Liver (tissue), 3 donors: ENCODE results near the gene C14orf180.

ENCODE experiments used
- ATF3 ChIP-seq: IDR thresholded peaks from 2 replicates; pipeline ENCODE4 v1.6.1; 2016; ENCODE audit warnings: antibody characterized with exemption
- EGR1 ChIP-seq, 2 donors: IDR thresholded peaks; 2 replicates each; pipeline ENCODE4 v1.6.1; 2016 to 2018; ENCODE audit warnings: antibody characterized with exemption in 2 of 2, low read depth in 2 of 2
- FOXA1 ChIP-seq: IDR thresholded peaks from 2 replicates; pipeline ENCODE4 v1.6.1; 2016; ENCODE audit warnings: antibody characterized with exemption
- FOXA2 ChIP-seq: IDR thresholded peaks from 2 replicates; pipeline ENCODE4 v1.6.1; 2016; ENCODE audit warnings: antibody characterized with exemption
- GABPA ChIP-seq, 2 donors: IDR thresholded peaks in 1 of 2; conservative IDR thresholded peaks in 1 of 2; 2 replicates each; pipeline ENCODE4 v1.6.1; 2016; ENCODE audit warnings: antibody characterized with exemption in 2 of 2, mild to moderate bottlenecking in 1 of 2, moderate library complexity in 1 of 2
- JUND ChIP-seq, 2 donors: IDR thresholded peaks; 2 replicates each; pipeline ENCODE4 v1.6.1; 2016; ENCODE audit warnings: antibody characterized with exemption in 2 of 2
- RAD21 ChIP-seq, 2 donors: IDR thresholded peaks; 2 replicates each; pipeline ENCODE4 v1.6.1; 2016; ENCODE audit warnings: antibody characterized with exemption in 2 of 2, mild to moderate bottlenecking in 2 of 2
- REST ChIP-seq: IDR thresholded peaks from 2 replicates; pipeline ENCODE4 v1.6.1; 2016; ENCODE audit warnings: antibody characterized with exemption, mild to moderate bottlenecking
- SP1 ChIP-seq: IDR thresholded peaks from 2 replicates; pipeline ENCODE4 v1.6.1; 2018; ENCODE audit warnings: antibody characterized with exemption, mild to moderate bottlenecking
- TAF1 ChIP-seq: conservative IDR thresholded peaks from 2 replicates; pipeline ENCODE4 v1.6.1; 2016; ENCODE audit warnings: antibody characterized with exemption, mild to moderate bottlenecking
- YY1 ChIP-seq: IDR thresholded peaks from 2 replicates; pipeline ENCODE4 v1.6.1; 2016; ENCODE audit warnings: antibody characterized with exemption, mild to moderate bottlenecking
- ZBTB33 ChIP-seq: IDR thresholded peaks from 2 replicates; pipeline ENCODE4 v1.6.1; 2016; ENCODE audit warnings: antibody characterized with exemption
- TF ChIP-seq, protein P1 (sequence below): fragments of 150-350 bp; IDR thresholded peaks from 2 replicates; pipeline ENCODE4 v1.5.1; 2017; ENCODE audit warnings: improper control_type of control experiment, low read depth, low read length; ENCODE audit not compliant: missing input control
- TF ChIP-seq, protein P2 (sequence below): IDR thresholded peaks from 2 replicates; pipeline ENCODE4 v1.6.1; 2016; ENCODE audit warnings: antibody characterized with exemption
- donor health status: healthy.
- donor health status: healthy.

- TF ChIP-seq, protein P1, sequence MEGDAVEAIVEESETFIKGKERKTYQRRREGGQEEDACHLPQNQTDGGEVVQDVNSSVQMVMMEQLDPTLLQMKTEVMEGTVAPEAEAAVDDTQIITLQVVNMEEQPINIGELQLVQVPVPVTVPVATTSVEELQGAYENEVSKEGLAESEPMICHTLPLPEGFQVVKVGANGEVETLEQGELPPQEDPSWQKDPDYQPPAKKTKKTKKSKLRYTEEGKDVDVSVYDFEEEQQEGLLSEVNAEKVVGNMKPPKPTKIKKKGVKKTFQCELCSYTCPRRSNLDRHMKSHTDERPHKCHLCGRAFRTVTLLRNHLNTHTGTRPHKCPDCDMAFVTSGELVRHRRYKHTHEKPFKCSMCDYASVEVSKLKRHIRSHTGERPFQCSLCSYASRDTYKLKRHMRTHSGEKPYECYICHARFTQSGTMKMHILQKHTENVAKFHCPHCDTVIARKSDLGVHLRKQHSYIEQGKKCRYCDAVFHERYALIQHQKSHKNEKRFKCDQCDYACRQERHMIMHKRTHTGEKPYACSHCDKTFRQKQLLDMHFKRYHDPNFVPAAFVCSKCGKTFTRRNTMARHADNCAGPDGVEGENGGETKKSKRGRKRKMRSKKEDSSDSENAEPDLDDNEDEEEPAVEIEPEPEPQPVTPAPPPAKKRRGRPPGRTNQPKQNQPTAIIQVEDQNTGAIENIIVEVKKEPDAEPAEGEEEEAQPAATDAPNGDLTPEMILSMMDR = no peak
- TF ChIP-seq JUND (IDR thresholded peaks at IDR 0.05) (no peak), RAD21 (IDR thresholded peaks at IDR 0.05) (no peak), ZBTB33 (no peak), REST (no peak), GABPA (IDR thresholded peaks at IDR 0.05 in 1 of 2, conservative IDR thresholded peaks at IDR 0.05 in 1 of 2) (no peak), FOXA1 (no peak), SP1 (no peak), YY1 (no peak), TAF1 (no peak), ATF3 (no peak), FOXA2 (no peak), EGR1 (IDR thresholded peaks at IDR 0.05; ENCODE audit: low read depth in 2 of 2) (no peak)
- TF ChIP-seq, protein P2, sequence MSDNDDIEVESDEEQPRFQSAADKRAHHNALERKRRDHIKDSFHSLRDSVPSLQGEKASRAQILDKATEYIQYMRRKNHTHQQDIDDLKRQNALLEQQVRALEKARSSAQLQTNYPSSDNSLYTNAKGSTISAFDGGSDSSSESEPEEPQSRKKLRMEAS = no peak
Measured at GRCh38 chr14:104561632-104562495, 17.7 kb upstream of the C14orf180 start.
